Transverse colon (tissue), 3 donors: ENCODE data around the gene FZD4.

Source experiments
- CTCF ChIP-seq, 5 experiments: fragments of 200-600 bp in 3 of 5; fragments of 450-650 bp in 2 of 5; sonication (generic) in 3 of 5; IDR thresholded peaks; 1 replicate in 2 of 5; 2 replicates in 3 of 5; pipeline ENCODE4 v1.5.1; 2016 to 2017; ENCODE audit warnings: antibody characterized with exemption in 5 of 5, inconsistent platforms in 3 of 5, mild to moderate bottlenecking in 2 of 5, moderate library complexity in 1 of 5
- EP300 ChIP-seq: sonication (generic); formaldehyde crosslinking; IDR thresholded peaks from one replicate; pipeline ENCODE4 v1.6.1; 2017; ENCODE audit warnings: antibody characterized with exemption, low read depth
- POLR2A ChIP-seq: fragments of 450-650 bp; IDR thresholded peaks from one replicate; pipeline ENCODE4 v1.6.1; 2016; ENCODE audit warnings: antibody characterized with exemption, mild to moderate bottlenecking, moderate library complexity

GRCh38 chr11:86949995-86950660 lies 5.1 kb downstream of the FZD4 start:
- TF ChIP-seq CTCF (IDR thresholded peaks at IDR 0.05) = no peak
- TF ChIP-seq POLR2A = no peak
- TF ChIP-seq EP300 = no peak
